ENCODE measurements around the gene DMD.

DNA sequence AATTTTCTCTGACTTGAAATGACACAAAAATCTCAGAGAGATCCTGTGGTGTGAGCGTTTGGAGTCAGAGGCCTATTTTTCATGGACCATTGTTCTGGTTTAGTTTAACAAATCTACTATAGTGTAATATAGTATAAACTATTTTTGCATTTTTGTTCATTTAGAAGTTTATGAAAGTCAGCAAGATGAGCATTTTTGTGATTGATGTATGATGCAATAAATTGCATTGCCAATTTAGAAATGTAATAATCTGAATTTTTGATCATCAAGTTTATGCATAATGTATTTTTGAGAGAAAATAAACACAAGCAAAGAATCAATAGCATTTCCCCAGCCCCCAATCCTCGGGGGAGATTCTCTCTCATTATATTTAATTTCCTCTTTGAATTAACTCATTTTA, 1620.0 kb downstream of the DMD start:
- TF ChIP-seq EZH2 (IDR thresholded peaks at IDR 0.05; ENCODE audit: low read depth) (no peak), CTCF (conservative IDR thresholded peaks at IDR 0.05) (no peak)
